Measurements from ENCODE around the gene AKT2.

DNA sequence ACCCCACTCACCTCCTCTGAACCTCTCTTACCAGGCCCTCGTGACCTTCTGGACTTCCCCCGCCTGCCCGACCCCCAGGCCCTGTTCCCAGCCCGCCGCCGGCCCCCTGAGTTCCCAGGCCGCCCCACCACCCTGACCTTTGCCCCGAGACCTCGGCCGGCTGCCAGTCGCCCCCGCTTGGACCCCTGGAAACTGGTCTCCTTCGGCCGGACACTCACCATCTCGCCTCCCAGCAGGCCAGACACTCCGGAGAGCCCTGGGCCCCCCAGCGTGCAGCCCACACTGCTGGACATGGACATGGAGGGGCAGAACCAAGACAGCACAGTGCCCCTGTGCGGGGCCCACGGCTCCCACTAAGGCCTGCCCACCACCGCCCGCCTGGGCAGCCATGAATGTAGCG is 70.2 kb downstream of the AKT2 start:
- no peak for TF ChIP-seq CTCF (IDR thresholded peaks at IDR 0.05; ENCODE audit: low read depth, low read length)
- TF ChIP-seq POLR2A (IDR thresholded peaks at IDR 0.05; ENCODE audit: extremely low read depth, insufficient read length), result no peak

All from NB4 (cell line).